ENCODE results near the gene WDR83.

GRCh38 chr19:12708641-12709040, 42.0 kb downstream of the WDR83 start:
- TF ChIP-seq REST (IDR thresholded peaks at IDR 0.05; ENCODE audit: insufficient read depth in 1 of 2, low read depth in 2 of 2, low read length in 2 of 2) (no peak), TAF1 (IDR thresholded peaks at IDR 0.05; ENCODE audit: borderline replicate concordance, insufficient read depth, low read length) (no peak), POLR2AphosphoS5 (IDR thresholded peaks at IDR 0.05; ENCODE audit: low read depth, low read length) (no peak), SIN3A (IDR thresholded peaks at IDR 0.05; ENCODE audit: borderline replicate concordance, insufficient read depth, low read length) (no peak)
